ENCODE measurements around the gene DMBX1.

DNA sequence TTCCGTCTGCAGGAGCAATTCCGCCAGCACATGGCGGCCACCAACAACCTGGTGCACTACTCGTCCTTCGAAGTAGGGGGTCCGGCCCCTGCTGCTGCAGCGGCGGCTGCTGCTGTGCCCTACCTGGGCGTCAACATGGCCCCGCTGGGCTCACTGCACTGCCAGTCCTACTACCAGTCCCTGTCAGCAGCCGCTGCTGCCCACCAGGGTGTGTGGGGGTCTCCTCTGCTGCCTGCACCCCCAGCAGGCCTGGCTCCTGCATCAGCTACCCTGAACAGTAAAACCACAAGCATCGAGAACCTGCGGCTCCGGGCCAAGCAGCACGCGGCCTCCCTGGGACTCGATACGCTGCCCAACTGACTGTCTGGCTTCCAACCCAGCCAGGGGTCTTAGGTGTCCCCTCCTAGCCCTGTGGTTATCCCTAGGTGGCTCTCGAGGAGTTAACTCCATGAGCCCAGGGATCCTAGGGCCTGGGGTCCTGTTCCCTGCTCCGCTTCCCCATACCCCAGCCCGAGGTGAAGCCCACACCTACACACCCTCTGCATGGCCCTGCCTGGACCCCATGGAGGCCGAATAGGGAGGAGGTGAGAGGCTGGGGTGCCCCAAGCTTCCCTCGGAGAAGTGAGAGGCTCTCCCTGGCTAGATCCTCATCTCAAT lies 22.6 kb downstream of the DMBX1 start:
- TF ChIP-seq SMC3 (conservative IDR thresholded peaks at IDR 0.05; ENCODE audit: poor library complexity) (no peak), MXI1 (conservative IDR thresholded peaks at IDR 0.05; ENCODE audit: poor library complexity, severe bottlenecking) (no peak), EP300 (conservative IDR thresholded peaks at IDR 0.05; ENCODE audit: poor library complexity, severe bottlenecking) (no peak), TAF1 (IDR thresholded peaks at IDR 0.05; ENCODE audit: low read depth) (no peak), EZH2 (IDR thresholded peaks at IDR 0.05; ENCODE audit: borderline replicate concordance, insufficient read depth, low read length, poor library complexity, severe bottlenecking) (no peak)
- TF ChIP-seq, protein P1, sequence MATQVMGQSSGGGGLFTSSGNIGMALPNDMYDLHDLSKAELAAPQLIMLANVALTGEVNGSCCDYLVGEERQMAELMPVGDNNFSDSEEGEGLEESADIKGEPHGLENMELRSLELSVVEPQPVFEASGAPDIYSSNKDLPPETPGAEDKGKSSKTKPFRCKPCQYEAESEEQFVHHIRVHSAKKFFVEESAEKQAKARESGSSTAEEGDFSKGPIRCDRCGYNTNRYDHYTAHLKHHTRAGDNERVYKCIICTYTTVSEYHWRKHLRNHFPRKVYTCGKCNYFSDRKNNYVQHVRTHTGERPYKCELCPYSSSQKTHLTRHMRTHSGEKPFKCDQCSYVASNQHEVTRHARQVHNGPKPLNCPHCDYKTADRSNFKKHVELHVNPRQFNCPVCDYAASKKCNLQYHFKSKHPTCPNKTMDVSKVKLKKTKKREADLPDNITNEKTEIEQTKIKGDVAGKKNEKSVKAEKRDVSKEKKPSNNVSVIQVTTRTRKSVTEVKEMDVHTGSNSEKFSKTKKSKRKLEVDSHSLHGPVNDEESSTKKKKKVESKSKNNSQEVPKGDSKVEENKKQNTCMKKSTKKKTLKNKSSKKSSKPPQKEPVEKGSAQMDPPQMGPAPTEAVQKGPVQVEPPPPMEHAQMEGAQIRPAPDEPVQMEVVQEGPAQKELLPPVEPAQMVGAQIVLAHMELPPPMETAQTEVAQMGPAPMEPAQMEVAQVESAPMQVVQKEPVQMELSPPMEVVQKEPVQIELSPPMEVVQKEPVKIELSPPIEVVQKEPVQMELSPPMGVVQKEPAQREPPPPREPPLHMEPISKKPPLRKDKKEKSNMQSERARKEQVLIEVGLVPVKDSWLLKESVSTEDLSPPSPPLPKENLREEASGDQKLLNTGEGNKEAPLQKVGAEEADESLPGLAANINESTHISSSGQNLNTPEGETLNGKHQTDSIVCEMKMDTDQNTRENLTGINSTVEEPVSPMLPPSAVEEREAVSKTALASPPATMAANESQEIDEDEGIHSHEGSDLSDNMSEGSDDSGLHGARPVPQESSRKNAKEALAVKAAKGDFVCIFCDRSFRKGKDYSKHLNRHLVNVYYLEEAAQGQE (IDR thresholded peaks at IDR 0.05; ENCODE audit: borderline replicate concordance) = no peak
- TF ChIP-seq, protein P2, sequence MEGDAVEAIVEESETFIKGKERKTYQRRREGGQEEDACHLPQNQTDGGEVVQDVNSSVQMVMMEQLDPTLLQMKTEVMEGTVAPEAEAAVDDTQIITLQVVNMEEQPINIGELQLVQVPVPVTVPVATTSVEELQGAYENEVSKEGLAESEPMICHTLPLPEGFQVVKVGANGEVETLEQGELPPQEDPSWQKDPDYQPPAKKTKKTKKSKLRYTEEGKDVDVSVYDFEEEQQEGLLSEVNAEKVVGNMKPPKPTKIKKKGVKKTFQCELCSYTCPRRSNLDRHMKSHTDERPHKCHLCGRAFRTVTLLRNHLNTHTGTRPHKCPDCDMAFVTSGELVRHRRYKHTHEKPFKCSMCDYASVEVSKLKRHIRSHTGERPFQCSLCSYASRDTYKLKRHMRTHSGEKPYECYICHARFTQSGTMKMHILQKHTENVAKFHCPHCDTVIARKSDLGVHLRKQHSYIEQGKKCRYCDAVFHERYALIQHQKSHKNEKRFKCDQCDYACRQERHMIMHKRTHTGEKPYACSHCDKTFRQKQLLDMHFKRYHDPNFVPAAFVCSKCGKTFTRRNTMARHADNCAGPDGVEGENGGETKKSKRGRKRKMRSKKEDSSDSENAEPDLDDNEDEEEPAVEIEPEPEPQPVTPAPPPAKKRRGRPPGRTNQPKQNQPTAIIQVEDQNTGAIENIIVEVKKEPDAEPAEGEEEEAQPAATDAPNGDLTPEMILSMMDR (IDR thresholded peaks at IDR 0.05; ENCODE audit: poor library complexity, severe bottlenecking) = no peak

All from neural cell (in vitro differentiated cells).